Stimulated activated CD4-positive, alpha-beta T cell treated with anti-CD3 and anti-CD28 coated beads, Interleukin-12 subunit alpha, Interleukin-12 subunit beta, amount 100 ng/mL, for 24 hours (primary cell): ENCODE results near the gene TMEM131.
"Not testable (repeated sequence)": the region's sequence is repeated elsewhere in the genome, so short reads cannot be mapped to it uniquely, and the experiment has no call there.

Experiments
- DNase-seq, 2 experiments: peaks; one replicate each; pipeline ENCODE4 v3.0.0-alpha.2; 2020; ENCODE audit warnings: low read depth in 2 of 2

The TMEM131 gene

GRCh38 chr2:97913846-97914245 lies 81.9 kb downstream of the TMEM131 start:
- no peak for DNase-seq

- DNase-seq = no peak
Observed at GRCh38 chr2:97911922-97912575, 83.7 kb downstream of the TMEM131 start.

GRCh38 chr2:97911206-97911921 lies 84.4 kb downstream of the TMEM131 start:
- DNase-seq = no peak

GRCh38 chr2:97910403-97911205 lies 85.1 kb downstream of the TMEM131 start:
- DNase-seq = no peak

- no peak for DNase-seq
Observed at GRCh38 chr2:97908208-97908676, 87.5 kb downstream of the TMEM131 start.

- DNase-seq = no peak
Observed at GRCh38 chr2:97907369-97908100, 88.2 kb downstream of the TMEM131 start.

- no peak for DNase-seq
Observed at GRCh38 chr2:97906307-97906706, 89.4 kb downstream of the TMEM131 start.

- DNase-seq = no peak
Observed at GRCh38 chr2:97905294-97905693, 90.5 kb downstream of the TMEM131 start.

- no peak for DNase-seq
Observed at GRCh38 chr2:97901862-97902261, 93.9 kb downstream of the TMEM131 start.

- no peak for DNase-seq
Observed at GRCh38 chr2:97900806-97901205, 94.9 kb downstream of the TMEM131 start.

GRCh38 chr2:97893042-97893441 lies 102.7 kb downstream of the TMEM131 start:
- DNase-seq = not testable (repeated sequence)

GRCh38 chr2:97891611-97892010 lies 104.1 kb downstream of the TMEM131 start:
- no peak for DNase-seq

- no peak for DNase-seq
Observed at GRCh38 chr2:97889156-97889555, 106.6 kb downstream of the TMEM131 start.

GRCh38 chr2:97885841-97886240 lies 109.9 kb downstream of the TMEM131 start:
- DNase-seq = no peak

- no peak for DNase-seq
Observed at GRCh38 chr2:97880334-97880733, 115.4 kb downstream of the TMEM131 start.

- no peak for DNase-seq
Observed at GRCh38 chr2:97878865-97879264, 116.9 kb downstream of the TMEM131 start.

- DNase-seq = not testable (repeated sequence)
Observed at GRCh38 chr2:97878317-97878716, 117.4 kb downstream of the TMEM131 start.

GRCh38 chr2:97871096-97871780 lies 124.5 kb downstream of the TMEM131 start:
- DNase-seq = no peak

- DNase-seq = peak in 1 of 2 experiments; percentile 21
Observed at GRCh38 chr2:97870396-97870843, 125.3 kb downstream of the TMEM131 start.

GRCh38 chr2:97869722-97870346 lies 125.9 kb downstream of the TMEM131 start:
- DNase-seq = no peak
